Measurements from ENCODE around the gene MTHFD2.

DNA sequence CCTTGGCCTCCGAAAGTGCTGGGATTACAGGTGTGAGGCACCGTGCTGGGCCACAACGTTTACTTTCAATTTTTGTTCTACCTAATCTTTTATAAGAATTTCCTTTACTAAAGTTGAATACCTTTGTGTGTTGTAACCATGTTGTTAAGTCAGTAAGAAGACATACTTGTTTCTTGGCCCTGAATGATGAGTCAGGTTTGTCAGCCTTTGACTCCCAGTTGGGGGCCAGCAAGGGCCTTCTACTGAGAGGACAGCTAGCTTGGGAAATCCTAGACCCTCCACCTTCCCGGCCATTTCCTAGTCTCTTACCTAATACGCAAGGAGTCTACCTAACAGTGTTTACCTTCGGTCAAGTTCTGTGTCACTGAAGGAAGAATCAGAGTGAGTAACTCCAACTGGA, 22.7 kb downstream of the MTHFD2 start:
- TF ChIP-seq, protein P1, sequence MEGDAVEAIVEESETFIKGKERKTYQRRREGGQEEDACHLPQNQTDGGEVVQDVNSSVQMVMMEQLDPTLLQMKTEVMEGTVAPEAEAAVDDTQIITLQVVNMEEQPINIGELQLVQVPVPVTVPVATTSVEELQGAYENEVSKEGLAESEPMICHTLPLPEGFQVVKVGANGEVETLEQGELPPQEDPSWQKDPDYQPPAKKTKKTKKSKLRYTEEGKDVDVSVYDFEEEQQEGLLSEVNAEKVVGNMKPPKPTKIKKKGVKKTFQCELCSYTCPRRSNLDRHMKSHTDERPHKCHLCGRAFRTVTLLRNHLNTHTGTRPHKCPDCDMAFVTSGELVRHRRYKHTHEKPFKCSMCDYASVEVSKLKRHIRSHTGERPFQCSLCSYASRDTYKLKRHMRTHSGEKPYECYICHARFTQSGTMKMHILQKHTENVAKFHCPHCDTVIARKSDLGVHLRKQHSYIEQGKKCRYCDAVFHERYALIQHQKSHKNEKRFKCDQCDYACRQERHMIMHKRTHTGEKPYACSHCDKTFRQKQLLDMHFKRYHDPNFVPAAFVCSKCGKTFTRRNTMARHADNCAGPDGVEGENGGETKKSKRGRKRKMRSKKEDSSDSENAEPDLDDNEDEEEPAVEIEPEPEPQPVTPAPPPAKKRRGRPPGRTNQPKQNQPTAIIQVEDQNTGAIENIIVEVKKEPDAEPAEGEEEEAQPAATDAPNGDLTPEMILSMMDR (IDR thresholded peaks at IDR 0.05): no peak
- no peak for TF ChIP-seq POLR2A (IDR thresholded peaks at IDR 0.05)

All from body of pancreas (tissue), 4 donors.